ENCODE measurements around the gene NEURL1B. TPM values are rescaled to one million over a fixed set of nuclear protein-coding genes. Genes with fewer than 3 reads are reported as not detected.

NEURL1B gene
- total RNA-seq, 1 donor from 2014 or later, result 2.2 TPM

DNA sequence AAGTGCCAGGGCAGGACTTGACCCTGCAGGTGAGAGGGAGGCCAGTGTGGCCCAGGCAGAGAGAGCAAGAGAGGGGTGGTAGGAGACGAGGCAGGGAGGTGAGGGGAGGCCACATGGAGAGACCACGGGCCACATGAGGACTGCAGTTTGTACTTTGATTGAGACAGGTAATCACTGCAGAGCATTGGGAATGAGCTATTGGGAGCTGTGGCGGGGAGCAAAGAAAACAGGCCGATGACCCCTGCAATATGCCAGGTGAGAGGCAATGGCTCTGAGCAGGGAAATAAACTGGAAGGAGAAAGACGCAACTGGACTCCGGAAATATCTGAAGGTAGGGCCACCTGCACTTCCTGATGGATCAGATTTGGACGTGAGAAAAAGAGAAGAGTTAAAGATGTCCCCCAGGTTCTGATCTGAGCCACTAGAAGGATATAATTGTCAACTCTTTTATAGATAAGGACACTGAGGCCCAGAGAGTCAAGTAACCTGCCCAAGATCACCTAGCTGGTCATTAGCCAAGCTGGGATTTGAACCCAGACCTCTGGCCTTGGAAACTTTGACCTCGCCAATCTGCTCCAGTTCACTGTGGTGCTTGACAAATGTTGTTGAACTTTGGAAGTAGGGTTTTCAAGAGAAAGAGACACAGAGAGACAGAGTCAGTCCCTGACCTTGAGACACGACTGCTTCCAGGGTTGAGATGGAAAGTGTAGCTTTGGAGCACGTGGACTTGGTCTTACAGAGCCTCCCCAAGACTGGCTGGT, 87.6 kb downstream of the NEURL1B start:
- intact Hi-C loops (cut with micrococcal nuclease), result no loop called here

DNA sequence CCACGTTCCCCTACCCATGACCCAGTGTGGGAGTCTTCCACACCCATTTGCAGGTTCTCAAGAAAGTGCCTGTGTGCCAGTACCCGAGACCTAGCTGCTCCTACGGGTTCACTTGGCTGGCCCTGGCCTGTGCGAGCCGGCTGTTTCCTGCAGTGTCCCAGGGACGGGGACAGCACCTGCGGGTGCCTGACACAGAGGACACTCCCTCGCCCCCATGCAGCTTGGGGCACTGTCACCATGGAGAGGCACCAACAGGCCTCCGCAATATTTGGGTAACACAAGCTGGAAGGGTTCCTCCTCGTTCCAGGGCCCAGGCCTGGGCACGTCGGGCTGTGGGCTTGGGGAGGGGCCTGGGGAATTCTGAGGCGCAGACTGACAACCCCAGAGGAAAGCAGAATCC, 88.5 kb downstream of the NEURL1B start:
- intact Hi-C loops (cut with micrococcal nuclease), result no loop called here

DNA sequence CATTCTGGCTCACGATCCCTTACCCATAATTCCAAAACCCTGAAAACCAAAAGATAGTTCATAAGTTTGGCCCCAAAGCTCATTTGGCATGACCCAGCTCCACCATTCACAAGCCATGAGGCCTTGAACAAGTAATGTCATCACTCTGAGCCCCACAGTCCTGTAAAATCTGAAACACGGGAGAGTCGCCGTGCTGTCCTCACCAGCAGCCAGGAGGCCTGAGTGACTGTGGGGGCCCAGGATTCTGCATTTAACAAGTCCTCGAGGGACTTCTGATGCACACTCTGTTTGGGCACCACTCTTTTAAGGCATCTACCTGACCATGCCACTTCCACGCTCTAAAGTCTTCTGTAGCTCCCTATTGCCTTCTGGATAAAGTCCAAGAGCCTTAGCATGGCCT, 89.2 kb downstream of the NEURL1B start:
- intact Hi-C loops (cut with micrococcal nuclease), result no loop called here

DNA sequence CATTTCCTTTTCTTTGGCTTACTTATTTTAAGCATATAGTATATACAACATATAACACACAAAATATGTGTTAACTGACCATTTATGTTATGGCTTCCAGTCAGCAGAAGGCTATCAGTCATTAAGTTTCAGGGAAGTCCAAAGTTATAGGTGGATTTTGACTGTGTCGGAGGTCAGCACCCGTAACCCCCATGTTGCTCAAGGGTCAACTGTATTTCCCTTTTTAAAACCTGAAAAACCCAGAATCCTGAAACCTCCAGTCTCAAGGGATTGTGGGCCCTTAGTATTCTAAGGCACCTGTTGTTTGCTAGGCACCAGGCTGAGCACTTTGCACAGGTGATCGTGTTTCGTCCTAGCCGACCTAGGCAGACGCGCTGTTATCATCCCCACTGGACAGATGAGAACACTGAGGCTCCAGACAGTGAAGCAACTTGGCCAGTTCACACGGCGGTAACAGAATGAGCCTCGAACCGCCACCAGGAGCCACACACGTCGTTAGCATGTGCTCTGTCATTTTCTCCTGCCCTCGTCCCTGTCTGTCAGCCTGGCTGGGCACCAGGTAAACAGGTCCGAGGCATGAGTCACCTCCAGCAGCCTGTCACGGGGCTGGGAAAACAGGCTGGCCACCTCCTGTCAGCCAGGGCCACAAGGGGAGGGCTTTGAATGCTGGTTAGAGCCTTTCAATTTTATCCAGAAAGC, 90.1 kb downstream of the NEURL1B start:
- intact Hi-C loops (cut with micrococcal nuclease), result no loop called here

DNA sequence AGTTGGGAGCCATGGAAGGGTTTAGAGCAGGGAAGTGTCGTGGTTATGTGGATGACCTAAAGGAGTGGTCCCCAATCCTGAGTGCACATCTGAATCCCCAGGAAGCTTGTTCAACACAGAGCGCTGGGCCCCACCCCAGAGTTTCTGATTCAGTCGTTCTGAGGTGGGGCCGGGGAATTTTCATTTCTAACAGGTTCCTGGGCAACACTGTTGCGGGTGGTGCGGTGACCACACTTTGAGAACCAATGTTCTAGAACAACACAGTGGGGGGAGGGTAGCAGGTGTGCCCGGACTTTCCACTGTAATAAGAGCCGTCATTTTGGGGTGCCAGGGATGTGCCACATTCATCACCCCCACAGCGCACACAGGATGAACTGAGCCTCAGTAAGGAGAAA, 90.6 kb downstream of the NEURL1B start:
- intact Hi-C loops (cut with micrococcal nuclease), result no loop called here

DNA sequence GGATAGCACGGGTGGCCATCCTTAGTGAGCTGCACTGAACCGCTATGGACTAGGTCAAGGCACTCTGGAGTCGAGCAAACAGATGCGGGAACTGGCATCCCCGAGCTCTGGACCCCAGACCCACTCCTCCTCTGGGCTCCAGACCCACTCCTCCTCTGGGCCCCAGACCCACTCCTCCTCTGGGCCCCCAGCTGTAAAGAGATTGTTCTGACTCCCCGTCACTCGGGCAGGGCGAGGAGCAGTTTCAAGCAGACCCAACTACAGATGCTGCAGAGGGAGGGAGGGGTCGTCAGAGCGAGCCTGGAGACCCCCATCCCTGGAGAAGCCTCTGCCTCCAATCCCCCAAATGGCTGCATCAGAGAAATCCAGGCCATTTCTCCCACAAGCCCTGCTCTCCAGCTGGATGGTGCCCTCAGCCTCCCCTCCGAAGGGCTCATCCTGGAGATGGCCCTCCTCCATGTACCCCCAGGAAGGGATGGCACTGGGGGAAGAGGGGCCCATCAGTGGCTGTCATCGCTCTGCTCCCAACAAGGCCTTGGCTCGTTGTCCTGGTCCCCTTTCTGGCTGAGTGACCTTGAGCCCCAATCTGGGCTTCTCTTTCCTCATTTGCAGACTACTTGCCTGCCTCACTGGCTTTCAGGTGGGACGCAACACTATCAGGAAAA, 91.3 kb downstream of the NEURL1B start:
- intact Hi-C loops (cut with micrococcal nuclease), result no loop called here

DNA sequence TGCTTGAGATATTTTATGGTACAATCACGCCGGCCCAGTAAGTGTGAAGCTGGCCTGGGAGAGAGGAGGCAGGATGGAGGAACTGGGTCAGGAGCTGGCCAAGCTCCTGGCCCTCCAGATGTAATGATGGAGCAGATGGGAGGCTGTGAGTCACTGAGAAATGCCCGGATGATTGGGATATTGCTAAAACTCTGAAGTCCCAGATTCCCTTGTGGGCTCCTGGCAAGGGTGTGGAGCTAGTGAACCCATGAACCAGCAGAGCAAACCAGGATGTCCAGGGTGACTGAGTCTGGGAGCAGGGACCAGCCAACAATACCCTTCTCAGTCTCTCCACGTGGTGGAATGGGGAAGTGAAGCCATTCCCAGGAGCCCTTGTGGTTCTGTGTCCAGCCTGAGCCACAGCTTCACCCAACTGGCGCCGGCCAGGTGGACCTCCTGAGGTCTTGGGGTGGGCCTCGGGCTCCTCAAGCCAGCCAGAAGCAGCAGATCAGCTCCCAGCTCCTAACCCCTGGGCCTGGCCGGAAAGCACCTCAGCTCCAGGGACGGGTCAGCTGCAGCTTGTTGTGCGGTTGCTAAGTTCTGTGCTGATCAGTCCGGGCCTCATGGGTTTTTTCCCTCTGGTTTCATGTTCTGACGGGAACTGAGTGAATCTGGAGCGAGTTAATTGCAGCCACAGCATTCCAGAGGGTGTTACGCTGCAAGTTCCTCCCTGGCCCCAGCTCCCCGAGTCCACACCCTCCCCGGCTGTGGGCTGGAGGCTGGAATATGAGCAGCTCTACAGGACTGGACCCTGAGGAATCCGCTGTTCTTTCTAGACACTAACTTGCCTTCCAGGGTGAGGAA, 92.3 kb downstream of the NEURL1B start:
- intact Hi-C loops (cut with micrococcal nuclease), result no loop called here

DNA sequence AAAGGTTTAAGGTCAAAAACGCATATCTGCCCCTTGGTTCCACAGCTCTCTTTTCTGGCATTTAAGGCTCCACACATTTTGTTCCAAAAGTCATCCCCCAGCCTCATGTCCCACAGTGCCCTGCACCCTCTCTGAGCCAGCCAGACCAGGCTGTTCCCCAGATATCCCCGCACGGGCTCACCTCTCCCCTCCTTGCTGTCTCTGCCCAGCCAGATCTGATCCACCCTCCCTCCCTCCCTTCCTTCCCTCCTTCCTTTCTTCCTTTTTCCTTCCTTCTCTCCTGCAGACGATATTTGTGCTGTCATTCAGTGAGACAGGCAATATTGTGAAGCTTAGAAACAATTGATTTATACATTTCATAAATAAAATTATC, 92.9 kb downstream of the NEURL1B start:
- intact Hi-C loops (cut with micrococcal nuclease), result no loop called here

DNA sequence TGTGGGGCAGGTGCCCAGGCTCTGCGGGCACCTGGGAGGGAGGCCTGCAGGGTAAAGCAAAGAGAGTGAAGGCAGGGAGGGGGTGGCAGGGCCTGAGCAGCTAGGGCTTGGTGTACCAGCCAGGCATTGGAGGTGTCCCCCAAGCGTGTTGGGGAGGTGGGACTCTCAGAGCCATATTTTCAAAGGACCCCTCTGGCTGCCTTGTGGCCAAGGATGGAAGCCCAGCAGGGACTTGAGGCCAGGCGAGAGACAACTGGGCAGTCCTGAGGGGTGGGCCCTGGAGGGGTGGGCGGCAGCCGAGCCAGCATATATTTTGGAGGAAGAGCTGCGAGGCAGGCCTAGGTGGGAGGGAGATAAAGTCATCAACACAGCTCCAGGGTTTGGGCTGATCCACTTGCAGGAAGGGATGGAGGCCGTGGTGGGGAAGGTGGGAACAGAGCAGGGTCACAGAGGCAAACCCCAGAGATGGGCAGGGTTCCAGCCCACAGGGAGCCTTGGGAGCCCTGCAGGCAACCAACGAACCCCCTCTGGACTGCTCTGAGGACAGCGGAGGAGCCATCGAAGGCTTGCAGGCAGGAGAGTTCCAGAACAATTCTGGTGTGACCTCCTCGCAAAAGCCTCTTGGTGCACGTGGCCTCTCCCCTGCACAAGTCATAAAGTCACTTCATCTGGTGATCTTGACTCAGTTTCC, 94.2 kb downstream of the NEURL1B start:
- intact Hi-C loops (cut with micrococcal nuclease), result no loop called here

DNA sequence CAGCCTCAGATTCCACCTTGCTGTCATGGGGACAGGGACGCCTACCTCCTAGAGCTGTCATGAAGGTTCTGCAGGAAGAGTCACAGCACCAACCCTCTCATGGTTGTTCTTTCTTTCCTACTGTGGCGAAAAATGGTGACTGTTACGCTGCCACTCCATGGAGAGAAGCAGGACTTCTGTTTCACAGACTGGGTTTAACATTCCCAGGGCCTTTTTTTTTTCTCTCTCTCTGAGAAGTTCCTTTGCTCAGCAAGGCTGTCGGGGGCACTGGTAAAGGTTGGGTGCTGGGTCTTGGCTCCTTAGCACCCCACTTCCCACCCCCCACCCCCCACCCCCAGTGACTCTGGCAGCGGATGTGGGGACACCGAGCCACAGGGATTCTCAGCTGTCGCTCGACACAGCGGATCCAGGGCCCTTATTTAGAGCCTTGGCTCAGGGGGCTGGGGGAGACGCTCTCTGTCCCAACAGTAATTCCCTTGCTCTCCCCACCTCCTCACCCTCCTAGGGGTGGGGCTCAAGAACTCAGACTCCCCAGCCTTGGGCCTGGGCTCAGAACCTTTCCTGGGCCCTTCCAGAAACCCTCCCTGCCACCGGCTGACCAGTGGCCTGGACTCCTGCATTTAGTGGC, 95.6 kb downstream of the NEURL1B start:
- intact Hi-C loops (cut with micrococcal nuclease), result no loop called here

DNA sequence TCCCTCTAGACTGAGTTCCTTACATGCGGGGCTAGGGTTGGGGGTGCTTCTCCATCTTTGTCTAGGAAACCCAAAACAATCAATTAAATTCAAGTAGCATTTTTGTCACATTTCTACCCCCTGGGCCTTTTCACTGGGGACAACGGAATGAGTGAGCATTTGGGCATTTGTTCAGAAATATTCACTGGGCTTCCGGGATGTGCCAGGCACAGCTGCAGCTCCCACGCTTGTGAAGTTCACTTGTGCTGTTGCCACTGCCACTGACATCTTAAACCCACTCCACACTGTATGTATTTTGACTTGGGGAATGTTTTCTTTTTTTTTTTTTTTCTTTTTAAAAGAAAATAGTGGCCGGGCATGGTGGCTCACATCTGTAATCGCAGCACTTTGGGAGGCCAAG, 98.3 kb downstream of the NEURL1B start:
- intact Hi-C loops (cut with micrococcal nuclease), result no loop called here

DNA sequence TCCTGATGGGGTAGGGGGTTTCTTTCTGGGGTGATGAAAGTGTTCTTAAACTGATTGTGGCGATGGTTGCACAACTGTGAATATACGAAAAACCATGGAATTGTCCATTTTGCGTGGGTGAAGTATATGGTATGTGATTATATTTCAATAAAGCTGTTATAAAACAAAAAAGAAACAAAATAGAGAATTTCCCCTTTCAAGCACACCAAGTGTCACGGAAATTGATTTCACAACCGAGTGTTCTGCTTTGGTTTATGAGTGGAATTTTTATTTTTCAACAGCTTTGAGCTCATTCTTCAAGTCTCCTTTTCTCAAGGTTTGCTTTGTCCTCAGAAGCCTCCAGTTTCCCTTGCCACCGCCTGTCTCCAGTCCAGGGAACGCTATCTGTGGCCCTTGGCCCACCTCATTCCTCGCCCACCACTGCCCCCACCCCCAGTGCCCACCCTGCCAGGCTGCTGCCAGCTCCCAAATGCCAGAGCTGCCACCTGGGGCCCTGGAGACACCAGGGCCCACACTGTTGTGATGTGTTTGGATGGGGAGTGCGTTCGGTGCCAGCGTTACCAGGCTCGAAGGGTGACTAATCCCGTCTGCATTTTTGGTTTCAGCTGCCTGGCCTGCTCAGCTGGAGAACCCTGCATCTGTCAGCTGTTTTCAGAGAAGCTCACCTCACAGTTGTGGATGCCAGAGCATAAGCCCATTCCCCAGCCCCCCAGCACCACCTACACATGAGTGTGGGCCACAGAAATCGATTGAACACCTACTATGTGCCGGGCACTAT, 99.6 kb downstream of the NEURL1B start:
- intact Hi-C loops (cut with micrococcal nuclease), result no loop called here

Other genes with a start within 250 kb of the NEURL1B start
- 0.14 and 0.27 TPM in 2 replicates for gene SH3PXD2B, start 186.7 kb upstream of the NEURL1B start, total RNA-seq
- gene DUSP1, start 129.9 kb downstream of the NEURL1B start, total RNA-seq, result 6.2 and 6.4 TPM in 2 replicates
- gene ERGIC1, start 193.0 kb downstream of the NEURL1B start, total RNA-seq, result 40.2 and 41.3 TPM in 2 replicates

Data from T-helper 2 cell treated with Interferon-gamma antibody and Interleukin-4, amounts not matched to agents 100 ng/mL and 5 ng/mL, for 36 hours (primary cell).